Activated naive CD8-positive, alpha-beta T cell treated with anti-CD3 and anti-CD28 coated beads, Interleukin-2, amount 10 ng/mL, durations not matched to agents 7 days and 5 days (primary cell): ENCODE measurements around the gene ZNF451. TPM values are rescaled to one million over a fixed set of nuclear protein-coding genes. Genes with fewer than 3 reads are reported as not detected.

Experiments
- ATAC-seq: fragments of 150-1000 bp; cut with Tn5 transposase; one replicate; pipeline ENCODE4 v1.10.0; 2021; ENCODE audit warnings: low read depth, moderate library complexity
- POLR2A ChIA-PET: fragments of 350-600 bp; sonication (Branson Sonifier 250); formaldehyde crosslinking; loops from one replicate; lab custom pipeline; 2021; ENCODE audit warnings: antibody characterized with exemption; lab: Charles Lee
- DNase-seq: peaks from one replicate; pipeline ENCODE4 v3.0.0; 2021
- H3K27ac Mint-ChIP-seq: one replicate; pipeline ENCODE4 v1.8.0; 2022; ENCODE audit warnings: mild to moderate bottlenecking, mixed read lengths
- H3K27me3 Mint-ChIP-seq: one replicate; pipeline ENCODE4 v1.8.0; 2022; ENCODE audit warnings: mild to moderate bottlenecking, moderate library complexity, mixed read lengths
- H3K36me3 Mint-ChIP-seq: one replicate; pipeline ENCODE4 v1.8.0; 2021; ENCODE audit warnings: mild to moderate bottlenecking, mixed read lengths
- H3K4me1 Mint-ChIP-seq: one replicate; pipeline ENCODE4 v1.8.0; 2021; ENCODE audit warnings: mixed read lengths
- H3K4me3 Mint-ChIP-seq: one replicate; pipeline ENCODE4 v1.8.0; 2022; ENCODE audit warnings: mild to moderate bottlenecking, moderate library complexity, mixed read lengths
- H3K9me3 Mint-ChIP-seq: one replicate; pipeline ENCODE4 v1.8.0; 2021; ENCODE audit warnings: mixed read lengths
- total RNA-seq, 2 experiments: library from RNA; stranded (reverse); gene quantifications; one replicate each; pipeline ENCODE4 v1.2.3, GENCODE V29; 2021

Gene ZNF451
- total RNA-seq, 2 experiments from 2014 or later = 68.0 to 68.2 TPM

DNA sequence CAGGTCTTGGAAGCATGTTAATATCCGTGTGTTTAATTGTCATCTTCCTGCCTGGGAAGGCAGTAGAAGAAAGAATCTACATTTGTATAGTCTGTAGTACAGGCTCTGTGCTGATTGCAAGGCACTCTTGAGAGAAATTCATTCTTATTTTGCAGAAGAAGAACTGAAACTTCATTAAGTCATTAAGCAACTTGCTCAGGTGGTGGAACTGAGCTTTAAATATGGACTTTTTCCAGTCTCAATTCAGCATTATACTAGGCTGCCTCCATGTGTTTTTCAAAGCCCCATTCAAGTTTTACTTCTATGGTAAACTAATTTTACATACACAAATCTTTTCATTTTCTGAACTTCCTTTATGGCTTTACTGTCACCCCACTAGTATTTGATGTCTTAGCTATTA lies 18.7 kb downstream of the ZNF451 start:
- H3K4me3 Mint-ChIP-seq = no peak overlapping the region
- peaks cover 20% of the 10 kb centered on the region for H3K4me1 Mint-ChIP-seq
- ATAC-seq (no peak), DNase-seq (no peak)
- POLR2A ChIA-PET = no interaction called here
- H3K9me3 Mint-ChIP-seq = peaks cover 2% of the 10 kb centered on the region
- H3K27me3 Mint-ChIP-seq = no peaks in the 10 kb centered on the region
- peaks cover 41% of the 10 kb centered on the region for H3K36me3 Mint-ChIP-seq
- H3K27ac Mint-ChIP-seq = no peak overlapping the region

DNA sequence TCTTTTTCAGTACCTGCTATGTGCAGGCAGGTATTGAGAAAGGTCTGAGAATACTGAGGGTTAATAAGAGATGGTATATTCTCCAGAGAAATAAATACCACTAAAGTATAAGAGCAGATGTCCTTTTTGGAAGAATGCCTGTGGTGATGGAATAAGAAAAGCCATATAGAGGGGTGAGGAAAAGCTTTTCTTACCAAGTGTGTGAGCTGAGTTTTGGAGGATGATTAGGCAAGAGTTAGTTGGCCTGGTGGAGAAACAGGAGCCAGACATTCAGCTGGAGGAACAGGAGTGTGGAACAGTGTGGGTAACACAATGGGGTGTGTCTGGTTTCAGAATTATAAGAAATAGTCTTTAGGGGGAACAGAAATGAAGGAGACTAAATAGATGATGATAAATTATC lies 19.9 kb downstream of the ZNF451 start:
- Mint-ChIP-seq H3K9me3 (peaks cover 2% of the 10 kb centered on the region), H3K4me3 (no peak overlapping the region), H3K36me3 (peaks cover 36% of the 10 kb centered on the region), H3K27me3 (no peaks in the 10 kb centered on the region), H3K27ac (peak overlapping the region; percentile 17), H3K4me1 (peaks cover 17% of the 10 kb centered on the region)
- ATAC-seq = no peak
- no peak for DNase-seq
- POLR2A ChIA-PET = no interaction called here

DNA sequence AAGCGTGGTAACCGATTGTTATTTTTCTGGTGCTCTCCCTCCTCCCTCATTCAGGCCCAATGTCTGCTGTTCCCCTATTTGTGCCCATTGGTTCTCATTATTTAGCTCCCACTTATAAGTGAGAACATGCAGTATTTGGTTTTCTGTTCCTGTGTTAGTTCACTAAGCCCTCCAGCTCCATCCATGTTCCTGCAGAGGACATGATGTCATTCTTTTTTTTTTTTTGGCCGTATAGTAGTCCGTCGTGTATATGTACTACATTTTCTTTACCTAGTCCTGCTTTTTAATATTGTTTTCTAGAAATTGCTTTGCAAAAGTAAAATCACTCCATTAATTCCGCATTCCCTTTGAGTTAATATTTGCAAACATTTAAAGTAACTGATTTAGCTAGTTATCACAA lies 23.1 kb downstream of the ZNF451 start:
- Mint-ChIP-seq H3K27ac (no peak overlapping the region), H3K36me3 (peaks cover 39% of the 10 kb centered on the region), H3K9me3 (peaks cover 2% of the 10 kb centered on the region), H3K4me3 (no peak overlapping the region), H3K27me3 (no peaks in the 10 kb centered on the region), H3K4me1 (peaks cover 15% of the 10 kb centered on the region)
- DNase-seq = no peak
- POLR2A ChIA-PET = no interaction called here
- ATAC-seq = no peak

DNA sequence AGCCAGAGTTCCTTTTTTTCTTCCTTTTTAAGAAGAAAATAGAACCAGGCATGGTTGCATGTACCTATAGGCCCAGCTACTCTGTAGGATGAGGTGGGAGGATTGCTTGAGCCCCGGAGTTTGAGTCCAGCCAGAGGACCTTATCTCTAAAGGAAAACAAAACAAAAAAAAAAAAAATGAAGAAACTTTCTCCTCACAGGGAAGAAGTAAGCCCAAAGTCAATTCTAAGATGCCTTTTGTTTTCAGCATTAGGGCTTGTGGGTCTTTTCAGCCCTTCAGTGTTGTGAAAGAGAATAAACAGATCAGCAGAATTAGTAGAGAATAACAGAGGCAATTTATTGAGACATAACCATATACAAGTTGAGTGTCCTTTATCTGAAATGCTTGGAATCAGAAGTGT lies 26.8 kb downstream of the ZNF451 start:
- ATAC-seq = no peak
- H3K4me3 Mint-ChIP-seq = no peak overlapping the region
- POLR2A ChIA-PET = no interaction called here
- H3K9me3 Mint-ChIP-seq = peaks cover 5% of the 10 kb centered on the region
- peaks cover 41% of the 10 kb centered on the region for H3K36me3 Mint-ChIP-seq
- no peak for DNase-seq
- H3K27me3 Mint-ChIP-seq = no peaks in the 10 kb centered on the region
- no peak overlapping the region for H3K27ac Mint-ChIP-seq
- peaks cover 3% of the 10 kb centered on the region for H3K4me1 Mint-ChIP-seq

DNA sequence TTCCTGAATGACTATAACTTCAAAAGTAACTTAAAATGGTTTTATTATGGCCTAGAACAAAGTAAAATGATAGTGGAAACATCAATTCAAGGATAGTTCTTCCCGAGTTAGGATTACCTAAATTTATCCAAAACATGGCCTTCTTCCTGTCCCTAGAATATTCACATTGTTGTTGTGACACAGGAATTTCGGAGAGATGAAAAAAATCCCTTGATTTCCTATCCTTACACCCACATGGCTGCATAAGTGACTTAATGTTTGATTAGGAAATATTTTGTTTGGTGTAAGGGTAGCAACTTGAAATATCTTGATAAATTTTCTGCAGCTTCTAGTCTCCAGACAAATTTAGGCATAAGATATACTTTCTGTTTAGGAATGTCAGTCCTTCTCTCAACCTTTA lies 27.8 kb downstream of the ZNF451 start:
- H3K4me3 Mint-ChIP-seq = no peak overlapping the region
- H3K4me1 Mint-ChIP-seq = no peaks in the 10 kb centered on the region
- peaks cover 8% of the 10 kb centered on the region for H3K9me3 Mint-ChIP-seq
- H3K27ac Mint-ChIP-seq = no peak overlapping the region
- POLR2A ChIA-PET = no interaction called here
- ATAC-seq = no peak
- H3K27me3 Mint-ChIP-seq = no peaks in the 10 kb centered on the region
- DNase-seq = no peak
- H3K36me3 Mint-ChIP-seq = peaks cover 46% of the 10 kb centered on the region

DNA sequence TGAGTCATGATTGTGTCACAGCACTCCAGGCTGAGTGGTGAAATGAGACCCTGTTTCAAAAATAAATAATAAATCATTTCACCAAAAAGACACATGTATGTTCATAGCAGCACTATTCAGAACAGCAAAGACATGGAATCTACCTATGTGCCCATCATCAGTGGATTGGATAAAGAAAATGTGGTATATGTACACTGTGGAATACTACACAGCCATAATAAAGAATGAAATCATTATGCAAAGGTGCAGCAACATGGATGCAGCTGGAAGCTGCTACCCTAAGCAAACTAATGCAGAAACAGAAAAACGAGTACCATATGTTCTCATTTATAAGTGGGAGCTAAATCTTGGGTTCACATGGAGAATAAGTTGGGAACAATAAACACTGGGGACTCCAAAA lies 33.1 kb downstream of the ZNF451 start:
- Mint-ChIP-seq H3K27ac (no peak overlapping the region), H3K36me3 (peaks cover 47% of the 10 kb centered on the region), H3K4me3 (no peak overlapping the region), H3K4me1 (no peaks in the 10 kb centered on the region), H3K9me3 (peaks cover 8% of the 10 kb centered on the region), H3K27me3 (no peaks in the 10 kb centered on the region)
- POLR2A ChIA-PET = no interaction called here
- DNase-seq (no peak), ATAC-seq (no peak)

DNA sequence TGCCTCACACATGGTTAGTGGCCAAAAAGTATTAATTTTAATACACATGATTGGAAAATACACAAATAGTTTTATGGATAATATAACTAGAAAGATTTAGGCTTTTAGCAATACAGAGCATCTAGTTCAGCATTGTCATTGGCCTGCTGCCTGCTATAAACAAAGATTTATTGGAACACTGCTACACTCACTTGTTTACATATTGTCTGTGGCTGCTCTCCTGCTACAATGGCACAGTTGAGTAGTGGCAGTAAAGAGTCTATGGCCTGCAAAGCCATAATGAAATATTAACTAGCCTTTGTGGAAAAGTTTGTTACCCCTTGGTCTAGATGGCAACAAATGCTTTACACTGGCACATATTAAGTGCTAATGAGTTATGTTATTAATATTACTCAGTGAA lies 37.8 kb downstream of the ZNF451 start:
- no peaks in the 10 kb centered on the region for H3K27me3 Mint-ChIP-seq
- no peak for DNase-seq
- no peak overlapping the region for H3K27ac Mint-ChIP-seq
- peaks cover 22% of the 10 kb centered on the region for H3K36me3 Mint-ChIP-seq
- no peak overlapping the region for H3K4me3 Mint-ChIP-seq
- no peaks in the 10 kb centered on the region for H3K4me1 Mint-ChIP-seq
- H3K9me3 Mint-ChIP-seq = no peaks in the 10 kb centered on the region
- POLR2A ChIA-PET = no interaction called here
- ATAC-seq = no peak

DNA sequence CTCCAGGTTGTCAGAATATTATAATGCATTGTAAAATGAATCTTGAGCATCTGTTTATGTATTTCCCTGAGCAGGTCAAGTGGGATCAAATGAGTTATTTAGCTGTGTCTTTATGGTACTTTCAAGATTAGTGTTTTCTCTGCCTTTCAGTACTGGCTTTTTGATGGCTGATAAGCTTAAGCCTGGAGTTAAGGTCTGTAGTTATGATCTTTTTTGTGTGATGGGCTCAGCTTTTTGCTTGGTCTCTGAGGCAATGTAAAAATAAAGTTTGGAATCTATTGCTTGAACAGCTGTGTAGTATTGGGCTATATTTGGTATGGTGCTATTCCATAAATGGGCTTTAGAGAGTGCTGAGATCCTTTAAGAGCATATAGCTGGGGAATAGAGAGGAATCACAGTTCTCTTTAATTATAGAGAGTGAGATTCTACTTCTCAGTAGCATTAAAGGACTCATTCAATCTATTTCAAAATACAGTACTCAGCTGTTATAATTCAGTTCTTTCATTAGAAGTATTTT lies 40.7 kb downstream of the ZNF451 start:
- no peaks in the 10 kb centered on the region for H3K4me1 Mint-ChIP-seq
- H3K36me3 Mint-ChIP-seq = peaks cover 24% of the 10 kb centered on the region
- H3K4me3 Mint-ChIP-seq = no peak overlapping the region
- POLR2A ChIA-PET = no interaction called here
- no peak overlapping the region for H3K27ac Mint-ChIP-seq
- no peaks in the 10 kb centered on the region for H3K27me3 Mint-ChIP-seq
- H3K9me3 Mint-ChIP-seq = no peaks in the 10 kb centered on the region
- ATAC-seq (no peak), DNase-seq (no peak)

DNA sequence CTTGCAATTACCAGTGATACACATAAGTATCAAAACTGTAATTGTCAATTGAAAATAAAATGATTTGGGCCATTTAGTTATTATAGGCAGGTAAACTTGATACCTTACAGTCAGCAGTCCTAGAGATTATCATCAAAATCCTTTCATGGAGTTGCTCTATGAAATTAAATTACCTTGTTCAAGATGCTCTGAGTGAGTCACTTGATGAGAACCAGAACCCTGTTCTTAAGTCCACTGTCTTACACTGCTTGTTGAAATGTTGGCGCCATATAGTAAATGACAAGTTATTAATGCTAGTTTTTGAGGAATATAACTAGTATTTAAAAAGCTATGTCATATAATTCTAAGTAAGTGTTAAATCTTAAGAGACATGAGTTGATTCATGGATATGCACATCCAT lies 45.0 kb downstream of the ZNF451 start:
- POLR2A ChIA-PET = no interaction called here

DNA sequence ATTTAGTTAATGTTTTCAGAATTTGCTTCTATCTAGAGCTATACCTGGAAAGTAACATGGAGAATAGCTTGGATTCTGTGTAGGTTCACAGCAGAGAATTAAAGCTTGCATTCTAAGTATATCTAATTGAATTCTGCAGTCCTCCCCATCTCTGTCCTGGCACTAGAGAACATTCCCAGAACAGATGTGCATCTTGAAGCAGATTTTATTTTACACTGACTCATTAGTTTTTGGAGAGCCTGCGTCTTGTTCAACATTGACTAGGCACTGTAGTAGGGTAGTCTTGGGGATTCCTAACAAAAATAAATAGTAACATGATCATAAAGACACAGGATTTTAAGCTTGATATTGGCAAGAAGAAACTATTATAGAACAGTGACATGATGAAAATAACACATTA lies 45.9 kb downstream of the ZNF451 start:
- Mint-ChIP-seq H3K4me1 (peaks cover 2% of the 10 kb centered on the region), H3K9me3 (no peaks in the 10 kb centered on the region), H3K4me3 (no peak overlapping the region), H3K36me3 (peaks cover 39% of the 10 kb centered on the region), H3K27ac (no peak overlapping the region), H3K27me3 (no peaks in the 10 kb centered on the region)
- ATAC-seq (no peak), DNase-seq (no peak)
- POLR2A ChIA-PET = no interaction called here

More for the DNA sequence above, 45.0 kb downstream of the ZNF451 start:
- peaks cover 37% of the 10 kb centered on the region for H3K36me3 Mint-ChIP-seq
- DNase-seq (no peak), ATAC-seq (no peak)
- no peaks in the 10 kb centered on the region for H3K27me3 Mint-ChIP-seq
- H3K27ac Mint-ChIP-seq = no peak overlapping the region
- no peak overlapping the region for H3K4me3 Mint-ChIP-seq
- no peaks in the 10 kb centered on the region for H3K9me3 Mint-ChIP-seq
- peaks cover 2% of the 10 kb centered on the region for H3K4me1 Mint-ChIP-seq

DNA sequence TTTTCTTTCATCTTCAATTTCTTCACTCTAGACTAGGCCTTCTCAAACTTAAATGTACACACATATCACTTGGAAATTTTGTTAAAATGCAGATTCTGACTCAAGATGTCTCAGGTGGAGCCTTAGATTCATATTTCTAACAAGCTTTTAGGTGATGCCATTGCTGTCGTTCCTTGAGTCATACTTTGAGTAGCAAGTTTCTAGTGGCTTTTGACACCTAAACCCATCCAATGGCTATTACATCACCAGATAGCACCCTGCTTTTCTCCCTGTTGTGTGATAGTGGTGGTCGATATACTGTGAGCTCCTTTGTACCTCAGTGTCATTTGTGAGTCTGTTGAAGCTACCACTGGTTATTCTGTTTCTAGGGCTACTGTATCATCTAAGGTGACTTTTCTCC lies 47.4 kb downstream of the ZNF451 start:
- ATAC-seq = no peak
- POLR2A ChIA-PET = no interaction called here
- no peak overlapping the region for H3K27ac Mint-ChIP-seq
- H3K4me3 Mint-ChIP-seq = no peak overlapping the region
- no peaks in the 10 kb centered on the region for H3K27me3 Mint-ChIP-seq
- H3K4me1 Mint-ChIP-seq = peaks cover 2% of the 10 kb centered on the region
- no peak for DNase-seq
- H3K36me3 Mint-ChIP-seq = peaks cover 47% of the 10 kb centered on the region
- no peaks in the 10 kb centered on the region for H3K9me3 Mint-ChIP-seq

DNA sequence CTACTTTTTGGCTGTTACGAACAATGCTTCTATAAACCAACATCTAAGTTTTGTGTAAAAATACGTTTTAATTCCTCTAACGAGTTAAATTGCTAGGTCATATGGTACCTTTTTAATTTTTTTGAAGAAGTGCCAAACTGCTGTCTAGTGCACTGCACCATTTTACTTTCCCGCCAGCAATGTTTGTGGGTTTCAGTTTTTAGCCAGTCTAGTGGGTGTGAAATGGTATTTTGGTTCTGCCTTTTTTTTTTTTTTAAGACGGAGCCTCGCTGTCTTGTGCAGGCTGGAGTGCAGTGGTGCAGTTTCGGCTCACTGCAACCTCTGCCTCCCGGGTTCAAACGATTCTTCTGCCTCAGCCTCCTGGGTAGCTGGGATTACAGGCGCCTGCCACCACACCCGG lies 48.0 kb downstream of the ZNF451 start:
- Mint-ChIP-seq H3K27ac (no peak overlapping the region), H3K4me1 (peaks cover 2% of the 10 kb centered on the region), H3K27me3 (no peaks in the 10 kb centered on the region), H3K36me3 (peaks cover 52% of the 10 kb centered on the region), H3K9me3 (no peaks in the 10 kb centered on the region), H3K4me3 (no peak overlapping the region)
- DNase-seq (no peak), ATAC-seq (no peak)
- POLR2A ChIA-PET = no interaction called here

DNA sequence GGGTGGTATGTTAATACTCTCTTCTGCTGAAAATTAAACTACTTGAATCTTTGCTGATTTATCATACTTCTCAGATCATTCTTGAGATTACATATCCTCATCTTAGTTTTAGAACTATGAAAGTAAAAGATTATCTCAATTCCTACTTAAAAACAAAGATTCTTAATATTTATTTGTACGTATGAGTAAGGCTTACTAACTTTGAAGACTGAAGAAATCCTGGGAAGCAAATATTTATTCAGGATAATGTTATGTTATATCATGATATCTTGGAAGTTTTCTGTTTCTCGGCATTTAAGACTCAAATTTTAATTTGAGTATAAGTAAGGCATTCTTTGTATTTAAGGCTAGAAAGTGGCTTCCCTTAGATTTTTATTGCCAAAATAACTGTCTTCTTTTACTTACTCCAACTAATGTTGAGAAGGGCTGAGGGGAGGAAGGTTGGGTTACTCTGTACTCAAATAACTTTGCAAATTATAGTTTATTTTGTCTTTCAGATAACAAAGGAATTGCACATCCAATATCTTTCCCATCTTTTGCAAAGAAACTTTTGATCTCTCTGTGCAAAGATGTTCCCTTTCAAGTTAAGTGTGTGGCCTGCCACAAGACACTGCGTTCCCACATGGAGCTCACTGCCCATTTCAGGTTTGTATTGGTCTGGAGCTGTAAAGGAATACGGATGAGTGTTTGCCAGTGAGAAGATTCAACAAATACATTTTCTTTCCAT lies 51.6 kb downstream of the ZNF451 start:
- Mint-ChIP-seq H3K9me3 (no peaks in the 10 kb centered on the region), H3K27me3 (no peaks in the 10 kb centered on the region), H3K27ac (no peak overlapping the region), H3K4me3 (no peak overlapping the region), H3K4me1 (no peaks in the 10 kb centered on the region), H3K36me3 (peaks cover 52% of the 10 kb centered on the region)
- DNase-seq = no peak
- POLR2A ChIA-PET = no interaction called here
- ATAC-seq = no peak

DNA sequence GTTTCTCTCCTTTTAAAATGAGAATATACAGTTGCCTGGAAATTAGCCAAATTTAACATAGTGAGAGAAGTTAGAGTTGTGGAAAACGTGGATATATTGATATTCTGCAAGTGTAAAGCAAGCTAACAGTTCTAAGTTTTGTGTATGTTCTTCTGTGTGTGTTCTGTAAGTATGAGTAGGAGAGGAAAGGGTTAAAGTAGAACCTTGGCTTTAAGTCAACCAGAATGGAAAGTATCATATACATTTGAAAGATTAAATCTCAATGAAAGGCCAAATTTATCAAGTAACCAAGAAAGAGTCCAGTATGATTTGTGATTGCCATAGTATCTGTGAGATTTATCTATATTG lies 52.2 kb downstream of the ZNF451 start:
- Mint-ChIP-seq H3K9me3 (no peaks in the 10 kb centered on the region), H3K27me3 (no peaks in the 10 kb centered on the region), H3K27ac (no peak overlapping the region), H3K4me3 (no peak overlapping the region), H3K4me1 (no peaks in the 10 kb centered on the region), H3K36me3 (peaks cover 49% of the 10 kb centered on the region)
- DNase-seq (no peak), ATAC-seq (no peak)
- POLR2A ChIA-PET = no interaction called here
